AG20443 (cell line): ENCODE measurements around the gene ANAPC2.

Experiments used
- DNase-seq: peaks from one replicate; pipeline ENCODE4 v3.0.0; 2012; ENCODE audit warnings: low spot score, mixed read lengths

Gene ANAPC2

DNA sequence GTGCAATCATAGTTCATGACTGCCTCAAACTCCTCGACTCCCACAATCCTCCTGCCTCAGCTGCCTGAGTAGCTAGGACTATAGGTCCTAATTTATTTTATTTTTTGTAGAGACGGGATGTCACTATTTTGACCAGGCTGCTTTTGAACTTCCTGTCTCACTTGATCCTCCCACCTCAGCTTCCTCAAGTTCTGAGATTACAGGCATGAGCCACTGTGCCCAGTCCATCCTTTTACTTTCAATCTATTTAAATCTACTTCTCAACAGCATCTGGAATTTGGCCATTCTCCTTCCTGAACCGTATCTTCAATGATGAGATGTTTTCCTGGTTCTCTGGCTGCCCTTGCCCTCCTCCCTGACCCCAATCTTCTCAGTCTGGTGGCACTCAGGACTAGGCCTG, 61.6 kb downstream of the ANAPC2 start:
- no peak for DNase-seq
